ENCODE data around the gene CDH4. TPM values are rescaled to one million over a fixed set of nuclear protein-coding genes. Genes with fewer than 3 reads are reported as not detected.

Gene CDH4
- total RNA-seq, 1 donor from 2014 or later, result under 0.01 TPM

GRCh38 chr20:61487346-61487996 lies 235.4 kb downstream of the CDH4 start:
- no peak for DNase-seq (ENCODE audit: low read depth in 2 of 2)

GRCh38 chr20:61487997-61488371 lies 235.9 kb downstream of the CDH4 start:
- DNase-seq (ENCODE audit: low read depth in 2 of 2), result no peak

- no peak for DNase-seq (ENCODE audit: low read depth in 2 of 2)
Observed at GRCh38 chr20:61490721-61491120, 238.7 kb downstream of the CDH4 start.

- DNase-seq (ENCODE audit: low read depth in 2 of 2), result no peak
Observed at GRCh38 chr20:61492065-61492464, 240.0 kb downstream of the CDH4 start.

- DNase-seq (ENCODE audit: low read depth in 2 of 2), result no peak
Observed at GRCh38 chr20:61493798-61494305, 241.8 kb downstream of the CDH4 start.

GRCh38 chr20:61494763-61495575 lies 242.9 kb downstream of the CDH4 start:
- DNase-seq (ENCODE audit: low read depth in 2 of 2), result no peak

- no peak for DNase-seq (ENCODE audit: low read depth in 2 of 2)
Observed at GRCh38 chr20:61497029-61497627, 245.1 kb downstream of the CDH4 start.

GRCh38 chr20:61499859-61500554 lies 247.9 kb downstream of the CDH4 start:
- DNase-seq (ENCODE audit: low read depth in 2 of 2), result no peak

- no peak for DNase-seq (ENCODE audit: low read depth in 2 of 2)
Observed at GRCh38 chr20:61500791-61501321, 248.8 kb downstream of the CDH4 start.

- no peak for DNase-seq (ENCODE audit: low read depth in 2 of 2)
Observed at GRCh38 chr20:61502433-61502832, 250.4 kb downstream of the CDH4 start.

GRCh38 chr20:61503106-61503505 lies 251.0 kb downstream of the CDH4 start:
- DNase-seq (ENCODE audit: low read depth in 2 of 2), result no peak

- no peak for DNase-seq (ENCODE audit: low read depth in 2 of 2)
Observed at GRCh38 chr20:61505508-61505907, 253.4 kb downstream of the CDH4 start.

- DNase-seq (ENCODE audit: low read depth in 2 of 2), result no peak
Observed at GRCh38 chr20:61507778-61508177, 255.7 kb downstream of the CDH4 start.

- no peak for DNase-seq (ENCODE audit: low read depth in 2 of 2)
Observed at GRCh38 chr20:61508301-61509096, 256.4 kb downstream of the CDH4 start.

- DNase-seq (ENCODE audit: low read depth in 2 of 2), result no peak
Observed at GRCh38 chr20:61510778-61511330, 258.8 kb downstream of the CDH4 start.

GRCh38 chr20:61512475-61512874 lies 260.4 kb downstream of the CDH4 start:
- no peak for DNase-seq (ENCODE audit: low read depth in 2 of 2)

GRCh38 chr20:61513124-61514017 lies 261.3 kb downstream of the CDH4 start:
- DNase-seq (ENCODE audit: low read depth in 2 of 2), result no peak

GRCh38 chr20:61514018-61514365 lies 261.9 kb downstream of the CDH4 start:
- DNase-seq (ENCODE audit: low read depth in 2 of 2), result no peak

GRCh38 chr20:61514396-61514795 lies 262.3 kb downstream of the CDH4 start:
- no peak for DNase-seq (ENCODE audit: low read depth in 2 of 2)
